ENCODE measurements around the gene GNPTG. TPM values are rescaled to one million over a fixed set of nuclear protein-coding genes. Genes with fewer than 3 reads are reported as not detected.

GNPTG gene
- total and polyA plus RNA-seq, 2 of the 13 experiments (the other 11 are each of a cell fraction or from before 2014, with no cell fraction given): 22.7 to 71.1 TPM

DNA sequence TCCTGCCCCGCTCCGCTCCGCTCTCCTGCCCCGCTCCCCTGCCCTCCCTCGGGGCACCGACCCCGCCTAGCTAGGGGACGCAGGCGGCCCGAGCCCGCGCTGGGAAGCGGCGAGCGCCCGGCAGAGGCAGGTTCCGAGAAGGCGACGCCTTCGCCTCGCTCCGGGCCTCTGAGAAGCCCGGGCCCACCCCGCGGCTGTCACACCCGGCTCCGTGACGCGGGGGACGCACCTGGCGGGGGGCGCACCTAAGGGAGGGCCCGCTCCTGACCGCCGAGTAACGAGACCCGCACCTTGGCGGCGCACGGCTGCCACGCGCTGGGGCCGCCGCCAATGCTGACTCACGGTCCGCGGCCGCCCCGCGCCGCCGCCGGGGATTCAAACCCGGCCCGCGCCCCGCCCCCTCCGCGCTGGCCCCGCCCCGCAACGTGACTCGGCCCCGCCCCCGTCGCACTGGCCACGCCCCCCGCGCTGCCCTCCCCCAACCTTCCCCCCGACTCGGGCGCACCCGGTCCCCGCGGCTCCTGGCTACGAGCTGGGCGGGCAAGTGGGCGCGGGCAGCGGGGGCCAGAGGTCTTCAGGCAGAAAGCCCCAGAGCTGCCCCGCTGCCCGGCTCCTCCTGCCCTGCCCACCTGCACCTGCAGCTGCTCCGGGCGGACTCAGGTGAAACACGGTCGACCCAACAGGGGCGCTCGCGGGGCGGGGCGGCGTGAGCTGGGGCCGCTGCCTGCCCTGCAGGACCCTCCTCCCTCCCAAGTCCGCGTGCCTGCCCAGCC lies 27.8 kb downstream of the GNPTG start (continued):
- TF ChIP-seq, protein P1, sequence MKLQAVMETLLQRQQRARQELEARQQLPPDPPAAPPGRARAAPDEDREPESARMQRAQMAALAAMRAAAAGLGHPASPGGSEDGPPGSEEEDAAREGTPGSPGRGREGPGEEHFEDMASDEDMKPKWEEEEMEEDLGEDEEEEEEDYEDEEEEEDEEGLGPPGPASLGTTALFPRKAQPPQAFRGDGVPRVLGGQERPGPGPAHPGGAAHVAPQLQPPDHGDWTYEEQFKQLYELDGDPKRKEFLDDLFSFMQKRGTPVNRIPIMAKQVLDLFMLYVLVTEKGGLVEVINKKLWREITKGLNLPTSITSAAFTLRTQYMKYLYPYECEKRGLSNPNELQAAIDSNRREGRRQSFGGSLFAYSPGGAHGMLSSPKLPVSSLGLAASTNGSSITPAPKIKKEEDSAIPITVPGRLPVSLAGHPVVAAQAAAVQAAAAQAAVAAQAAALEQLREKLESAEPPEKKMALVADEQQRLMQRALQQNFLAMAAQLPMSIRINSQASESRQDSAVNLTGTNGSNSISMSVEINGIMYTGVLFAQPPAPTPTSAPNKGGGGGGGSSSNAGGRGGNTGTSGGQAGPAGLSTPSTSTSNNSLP (IDR thresholded peaks at IDR 0.05; ENCODE audit: low read depth, low read length): no peak
- TF ChIP-seq ZFY (CRISPR knock-in tag; IDR thresholded peaks at IDR 0.05) (peak; percentile 79), ZBTB21 (CRISPR knock-in tag; IDR thresholded peaks at IDR 0.05) (no peak), ZNF441 (CRISPR knock-in tag; IDR thresholded peaks at IDR 0.05; ENCODE audit: borderline replicate concordance) (no peak), U2AF2 (IDR thresholded peaks at IDR 0.05; ENCODE audit: low read depth, low read length) (no peak), ISL2 (CRISPR knock-in tag; IDR thresholded peaks at IDR 0.05) (no peak), ZBTB8A (CRISPR knock-in tag; IDR thresholded peaks at IDR 0.05; ENCODE audit: borderline replicate concordance, low read depth) (no peak), CCAR2 (optimal IDR thresholded peaks at IDR 0.05; ENCODE audit: low read depth, low read length) (no peak), RFX3 (CRISPR knock-in tag; IDR thresholded peaks at IDR 0.05) (no peak), NR3C1 (CRISPR knock-in tag; IDR thresholded peaks at IDR 0.05) (no peak), ZNF546 (CRISPR knock-in tag; conservative IDR thresholded peaks at IDR 0.05) (no peak), KDM2A (CRISPR knock-in tag; IDR thresholded peaks at IDR 0.05; ENCODE audit: borderline replicate concordance, low read depth) (no peak; the same call in none of the 2 replicates), ZNF30 (CRISPR knock-in tag; IDR thresholded peaks at IDR 0.05) (no peak)
- TF ChIP-seq, protein P2, sequence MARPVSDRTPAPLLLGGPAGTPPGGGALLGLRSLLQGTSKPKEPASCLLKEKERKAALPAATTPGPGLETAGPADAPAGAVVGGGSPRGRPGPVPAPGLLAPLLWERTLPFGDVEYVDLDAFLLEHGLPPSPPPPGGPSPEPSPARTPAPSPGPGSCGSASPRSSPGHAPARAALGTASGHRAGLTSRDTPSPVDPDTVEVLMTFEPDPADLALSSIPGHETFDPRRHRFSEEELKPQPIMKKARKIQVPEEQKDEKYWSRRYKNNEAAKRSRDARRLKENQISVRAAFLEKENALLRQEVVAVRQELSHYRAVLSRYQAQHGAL (CRISPR knock-in tag; IDR thresholded peaks at IDR 0.05; ENCODE audit: not compliant biosample characterization): no peak
- TF ChIP-seq, protein P3, sequence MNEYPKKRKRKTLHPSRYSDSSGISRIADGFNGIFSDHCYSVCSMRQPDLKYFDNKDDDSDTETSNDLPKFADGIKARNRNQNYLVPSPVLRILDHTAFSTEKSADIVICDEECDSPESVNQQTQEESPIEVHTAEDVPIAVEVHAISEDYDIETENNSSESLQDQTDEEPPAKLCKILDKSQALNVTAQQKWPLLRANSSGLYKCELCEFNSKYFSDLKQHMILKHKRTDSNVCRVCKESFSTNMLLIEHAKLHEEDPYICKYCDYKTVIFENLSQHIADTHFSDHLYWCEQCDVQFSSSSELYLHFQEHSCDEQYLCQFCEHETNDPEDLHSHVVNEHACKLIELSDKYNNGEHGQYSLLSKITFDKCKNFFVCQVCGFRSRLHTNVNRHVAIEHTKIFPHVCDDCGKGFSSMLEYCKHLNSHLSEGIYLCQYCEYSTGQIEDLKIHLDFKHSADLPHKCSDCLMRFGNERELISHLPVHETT (CRISPR knock-in tag; conservative IDR thresholded peaks at IDR 0.05): no peak
- TF ChIP-seq, protein P4, sequence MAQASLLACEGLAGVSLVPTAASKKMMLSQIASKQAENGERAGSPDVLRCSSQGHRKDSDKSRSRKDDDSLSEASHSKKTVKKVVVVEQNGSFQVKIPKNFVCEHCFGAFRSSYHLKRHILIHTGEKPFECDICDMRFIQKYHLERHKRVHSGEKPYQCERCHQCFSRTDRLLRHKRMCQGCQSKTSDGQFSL (CRISPR knock-in tag; IDR thresholded peaks at IDR 0.05): no peak
- TF ChIP-seq, protein P5, sequence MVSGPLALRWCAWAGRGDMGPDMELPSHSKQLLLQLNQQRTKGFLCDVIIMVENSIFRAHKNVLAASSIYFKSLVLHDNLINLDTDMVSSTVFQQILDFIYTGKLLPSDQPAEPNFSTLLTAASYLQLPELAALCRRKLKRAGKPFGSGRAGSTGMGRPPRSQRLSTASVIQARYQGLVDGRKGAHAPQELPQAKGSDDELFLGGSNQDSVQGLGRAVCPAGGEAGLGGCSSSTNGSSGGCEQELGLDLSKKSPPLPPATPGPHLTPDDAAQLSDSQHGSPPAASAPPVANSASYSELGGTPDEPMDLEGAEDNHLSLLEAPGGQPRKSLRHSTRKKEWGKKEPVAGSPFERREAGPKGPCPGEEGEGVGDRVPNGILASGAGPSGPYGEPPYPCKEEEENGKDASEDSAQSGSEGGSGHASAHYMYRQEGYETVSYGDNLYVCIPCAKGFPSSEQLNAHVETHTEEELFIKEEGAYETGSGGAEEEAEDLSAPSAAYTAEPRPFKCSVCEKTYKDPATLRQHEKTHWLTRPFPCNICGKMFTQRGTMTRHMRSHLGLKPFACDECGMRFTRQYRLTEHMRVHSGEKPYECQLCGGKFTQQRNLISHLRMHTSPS (CRISPR knock-in tag; IDR thresholded peaks at IDR 0.05; ENCODE audit: low read depth): no peak
- TF ChIP-seq, protein P6, sequence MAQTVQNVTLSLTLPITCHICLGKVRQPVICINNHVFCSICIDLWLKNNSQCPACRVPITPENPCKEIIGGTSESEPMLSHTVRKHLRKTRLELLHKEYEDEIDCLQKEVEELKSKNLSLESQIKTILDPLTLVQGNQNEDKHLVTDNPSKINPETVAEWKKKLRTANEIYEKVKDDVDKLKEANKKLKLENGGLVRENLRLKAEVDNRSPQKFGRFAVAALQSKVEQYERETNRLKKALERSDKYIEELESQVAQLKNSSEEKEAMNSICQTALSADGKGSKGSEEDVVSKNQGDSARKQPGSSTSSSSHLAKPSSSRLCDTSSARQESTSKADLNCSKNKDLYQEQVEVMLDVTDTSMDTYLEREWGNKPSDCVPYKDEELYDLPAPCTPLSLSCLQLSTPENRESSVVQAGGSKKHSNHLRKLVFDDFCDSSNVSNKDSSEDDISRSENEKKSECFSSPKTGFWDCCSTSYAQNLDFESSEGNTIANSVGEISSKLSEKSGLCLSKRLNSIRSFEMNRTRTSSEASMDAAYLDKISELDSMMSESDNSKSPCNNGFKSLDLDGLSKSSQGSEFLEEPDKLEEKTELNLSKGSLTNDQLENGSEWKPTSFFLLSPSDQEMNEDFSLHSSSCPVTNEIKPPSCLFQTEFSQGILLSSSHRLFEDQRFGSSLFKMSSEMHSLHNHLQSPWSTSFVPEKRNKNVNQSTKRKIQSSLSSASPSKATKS (CRISPR knock-in tag; IDR thresholded peaks at IDR 0.05): no peak
- TF ChIP-seq, protein P7, sequence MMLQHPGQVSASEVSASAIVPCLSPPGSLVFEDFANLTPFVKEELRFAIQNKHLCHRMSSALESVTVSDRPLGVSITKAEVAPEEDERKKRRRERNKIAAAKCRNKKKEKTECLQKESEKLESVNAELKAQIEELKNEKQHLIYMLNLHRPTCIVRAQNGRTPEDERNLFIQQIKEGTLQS (CRISPR knock-in tag; IDR thresholded peaks at IDR 0.05): no peak
